MCF 10A (cell line): ENCODE data around the gene HOXA1. TPM values are rescaled to one million over a fixed set of nuclear protein-coding genes. Genes with fewer than 3 reads are reported as not detected.
A peak's percentile ranks its signal among the peaks of the same experiment; 100 is the strongest.

ENCODE experiments used
- BruUV-seq: library from RNA; stranded (reverse); fragments of 400-500 nt; replicated peaks from 2 replicates; lab custom pipeline; 2021; lab: Mats Ljungman, UMichigan
- CTCF ChIA-PET: fragments of 300-600 bp; sonication (Branson Sonifier 250); formaldehyde crosslinking; extraction: SDS; loops from one replicate; lab custom pipeline; 2021; ENCODE audit warnings: antibody characterized with exemption, inconsistent platforms; lab: Yijun Ruan, JAX
- POLR2A ChIA-PET: fragments of 300-600, 350-650 bp; sonication (Branson Sonifier 250); formaldehyde crosslinking; extraction: SDS; loops from one replicate; lab custom pipeline; 2020; ENCODE audit warnings: antibody characterized with exemption, inconsistent platforms; lab: Yijun Ruan, JAX
- DNase-seq: peaks from one replicate; pipeline ENCODE4 v3.0.0-alpha.2; 2018; ENCODE audit not compliant: unreplicated experiment
- H3K27ac Mint-ChIP-seq: one replicate; pipeline ENCODE4 v1.8.0; 2022; ENCODE audit warnings: mild to moderate bottlenecking, low read depth, mixed read lengths; ENCODE audit not compliant: unreplicated experiment
- H3K27me3 Mint-ChIP-seq: one replicate; pipeline ENCODE4 v1.8.0; 2022; ENCODE audit warnings: mixed read lengths; ENCODE audit not compliant: insufficient read depth, unreplicated experiment
- H3K36me3 Mint-ChIP-seq: one replicate; pipeline ENCODE4 v1.8.0; 2022; ENCODE audit warnings: mild to moderate bottlenecking, moderate library complexity, mixed read lengths; ENCODE audit not compliant: insufficient read depth, unreplicated experiment
- H3K4me1 Mint-ChIP-seq: one replicate; pipeline ENCODE4 v1.8.0; 2022; ENCODE audit warnings: mixed read lengths; ENCODE audit not compliant: insufficient read depth, unreplicated experiment
- H3K4me3 Mint-ChIP-seq: one replicate; pipeline ENCODE4 v1.8.0; 2022; ENCODE audit warnings: mild to moderate bottlenecking, moderate library complexity, mixed read lengths; ENCODE audit not compliant: unreplicated experiment
- H3K9me3 Mint-ChIP-seq: one replicate; pipeline ENCODE4 v1.8.0; 2022; ENCODE audit warnings: mixed read lengths; ENCODE audit not compliant: unreplicated experiment
- intact Hi-C: fragments of 100-400 bp; cut with micrococcal nuclease; formaldehyde crosslinking; loops from 2 replicates; pipeline ENCODE4 v1.14.1; 2022
- total RNA-seq: library from RNA; stranded (reverse); gene quantifications from 2 replicates; pipeline ENCODE4 v1.2.3, GENCODE V29; 2022
- TF ChIP-seq, protein P1 (sequence below): fragments of 200-600 bp; IDR thresholded peaks from one replicate; pipeline ENCODE4 v1.8.0; 2022; ENCODE audit warnings: antibody characterized with exemption, mild to moderate bottlenecking; ENCODE audit not compliant: unreplicated experiment

HOXA1 gene
- total RNA-seq, 1 experiment from 2014 or later, result 5.6 TPM

DNA sequence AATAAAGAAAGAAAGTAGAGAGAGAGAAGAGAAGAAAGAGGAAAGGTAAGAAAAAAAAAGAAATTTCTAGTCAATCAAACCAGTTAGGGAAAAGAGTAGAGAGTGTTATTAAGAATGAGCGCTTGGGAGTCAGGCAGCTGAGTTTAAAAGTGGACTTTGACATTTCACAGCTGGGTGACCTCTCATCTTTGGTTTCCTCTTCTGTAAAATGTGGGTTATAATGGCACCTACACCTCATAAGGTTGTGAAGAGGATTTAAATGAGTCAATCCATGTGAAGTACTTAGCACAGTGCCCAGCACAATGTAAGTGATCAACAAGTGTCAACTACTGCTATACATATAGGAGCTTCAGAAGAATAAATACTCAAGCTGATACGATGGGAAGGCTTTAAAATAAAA lies 12.2 kb downstream of the HOXA1 start:
- no peak overlapping the region for H3K4me3 Mint-ChIP-seq
- POLR2A ChIA-PET, result interaction anchor here (0.6 to 4.7 kb wide), 6 partner anchors 9 to 393 kb away, joined by 3 to 70 read pairs (median 3); partner anchors contain the start of gene HOXA1
- CTCF ChIA-PET, result interaction anchor here (0.7 to 1.1 kb wide), 3 partner anchors 9 to 226 kb away, joined by 3 to 8 read pairs (median 3); no protein-coding TSS in a partner anchor

DNA sequence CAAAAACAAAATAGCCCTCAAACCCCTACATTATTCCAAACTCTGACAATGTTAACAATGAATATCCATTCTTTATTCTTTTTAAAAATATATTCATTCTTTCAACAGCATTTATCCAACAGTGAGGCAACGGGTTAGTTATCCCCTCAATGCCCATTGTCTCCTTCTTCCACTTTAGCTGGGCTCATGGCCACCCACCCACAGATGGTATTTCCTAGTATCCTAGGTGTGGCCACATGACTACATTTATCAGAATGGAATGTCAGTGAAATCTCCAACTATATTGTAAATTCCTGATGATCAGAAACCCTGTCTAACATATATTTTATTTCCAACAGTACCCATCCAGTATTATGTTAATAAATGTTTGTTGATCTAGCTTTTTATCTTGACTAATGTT lies 13.6 kb downstream of the HOXA1 start:
- CTCF ChIA-PET, result interaction anchor here (0.6 to 1.4 kb wide), 2 partner anchors 48 to 111 kb away, joined by 3 to 4 read pairs; partner anchors contain the start of gene HOXA4
- Mint-ChIP-seq H3K27me3 (no peaks in the 10 kb centered on the region), H3K36me3 (no peaks in the 10 kb centered on the region), H3K9me3 (no peaks in the 10 kb centered on the region), H3K4me3 (no peak overlapping the region), H3K4me1 (peaks cover 40% of the 10 kb centered on the region), H3K27ac (peak overlapping the region; percentile 59)
- no TSS peak for BruUV-seq
- TF ChIP-seq, protein P1, sequence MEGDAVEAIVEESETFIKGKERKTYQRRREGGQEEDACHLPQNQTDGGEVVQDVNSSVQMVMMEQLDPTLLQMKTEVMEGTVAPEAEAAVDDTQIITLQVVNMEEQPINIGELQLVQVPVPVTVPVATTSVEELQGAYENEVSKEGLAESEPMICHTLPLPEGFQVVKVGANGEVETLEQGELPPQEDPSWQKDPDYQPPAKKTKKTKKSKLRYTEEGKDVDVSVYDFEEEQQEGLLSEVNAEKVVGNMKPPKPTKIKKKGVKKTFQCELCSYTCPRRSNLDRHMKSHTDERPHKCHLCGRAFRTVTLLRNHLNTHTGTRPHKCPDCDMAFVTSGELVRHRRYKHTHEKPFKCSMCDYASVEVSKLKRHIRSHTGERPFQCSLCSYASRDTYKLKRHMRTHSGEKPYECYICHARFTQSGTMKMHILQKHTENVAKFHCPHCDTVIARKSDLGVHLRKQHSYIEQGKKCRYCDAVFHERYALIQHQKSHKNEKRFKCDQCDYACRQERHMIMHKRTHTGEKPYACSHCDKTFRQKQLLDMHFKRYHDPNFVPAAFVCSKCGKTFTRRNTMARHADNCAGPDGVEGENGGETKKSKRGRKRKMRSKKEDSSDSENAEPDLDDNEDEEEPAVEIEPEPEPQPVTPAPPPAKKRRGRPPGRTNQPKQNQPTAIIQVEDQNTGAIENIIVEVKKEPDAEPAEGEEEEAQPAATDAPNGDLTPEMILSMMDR, result no peak
- DNase-seq, result no peak
- intact Hi-C loops, result no loop called here
- POLR2A ChIA-PET, result interaction anchor here (0.7 to 4.7 kb wide), 10 partner anchors 8 to 223 kb away, joined by 3 to 70 read pairs (median 5); partner anchors contain the start of gene HOXA1

More for the DNA sequence above, 12.2 kb downstream of the HOXA1 start:
- Mint-ChIP-seq H3K36me3 (no peaks in the 10 kb centered on the region), H3K27ac (no peak overlapping the region), H3K27me3 (no peaks in the 10 kb centered on the region), H3K9me3 (no peaks in the 10 kb centered on the region), H3K4me1 (peaks cover 40% of the 10 kb centered on the region)
- intact Hi-C loops, result no loop called here
- DNase-seq, result no peak
- BruUV-seq, result no TSS peak
- TF ChIP-seq, protein P1, result no peak

DNA sequence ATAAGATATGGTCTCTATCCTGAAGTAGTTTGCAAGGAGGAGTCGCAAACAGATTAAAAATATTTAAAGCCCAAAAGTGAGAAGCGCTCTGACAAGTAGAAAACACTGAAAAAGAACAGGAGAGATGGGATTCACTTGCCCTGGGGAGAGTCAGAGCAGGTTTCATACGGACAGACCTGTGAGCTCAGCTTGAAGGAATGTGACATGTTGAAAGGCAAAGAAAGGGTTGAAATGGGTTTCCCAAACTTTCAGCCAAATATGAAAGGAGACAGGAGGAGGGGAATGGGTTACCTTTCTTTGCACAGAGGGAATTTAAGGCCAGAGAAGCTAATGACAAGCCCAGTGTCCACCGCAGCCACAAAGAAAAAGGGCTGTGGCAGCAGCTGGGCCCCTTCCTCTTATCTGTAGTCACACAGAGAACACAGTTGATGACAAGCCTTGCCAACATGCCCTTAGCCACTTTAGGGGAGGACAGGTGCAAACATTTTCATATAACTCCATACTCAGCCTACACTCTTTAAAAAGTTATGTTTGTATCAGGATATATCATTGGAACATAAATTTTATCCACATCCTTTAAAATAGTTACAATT lies 14.9 kb downstream of the HOXA1 start:
- peak overlapping the region; percentile 92 for H3K27ac Mint-ChIP-seq
- intact Hi-C loops, result no loop called here

More for the DNA sequence above, 14.9 kb downstream of the HOXA1 start:
- DNase-seq, result peak; percentile 73
- ChIA-PET POLR2A (interaction anchor here (0.7 to 4.7 kb wide), 9 partner anchors 10 to 218 kb away, joined by 3 to 70 read pairs (median 6); partner anchors contain the start of gene HOXA1), CTCF (interaction anchor here (0.7 to 1.2 kb wide), 5 partner anchors 9 to 33 kb away, joined by 3 to 4 read pairs (median 3); no protein-coding TSS in a partner anchor)
- H3K9me3 Mint-ChIP-seq, result peaks cover 3% of the 10 kb centered on the region
- H3K4me1 Mint-ChIP-seq, result peaks cover 40% of the 10 kb centered on the region
- H3K36me3 Mint-ChIP-seq, result no peaks in the 10 kb centered on the region
- peak overlapping the region; percentile 11 for H3K4me3 Mint-ChIP-seq
- TF ChIP-seq, protein P1, result no peak
- TSS peak; percentile 47 for BruUV-seq
- H3K27me3 Mint-ChIP-seq, result no peaks in the 10 kb centered on the region
